GM13976 (cell line): Measurements from ENCODE around the gene ERCC6L2.

Experiments
- DNase-seq: peaks from one replicate; pipeline ENCODE4 v3.0.0; 2012; ENCODE audit warnings: low spot score
- in situ Hi-C: fragments of 300-500 bp; cut with MboI; formaldehyde crosslinking; loops from one replicate; pipeline ENCODE4 v1.12.0; 2022; ENCODE audit warnings: low sequenced_read_pairs, mixed read lengths, inconsistent platforms; ENCODE audit not compliant: unreplicated experiment
- TF ChIP-seq, protein P1 (sequence below): IDR thresholded peaks from 2 replicates; pipeline ENCODE4 v1.5.1; 2012; ENCODE audit warnings: borderline replicate concordance, mild to moderate bottlenecking; ENCODE audit not compliant: insufficient read depth; ENCODE audit errors: extremely low read depth, missing control alignments, control extremely low read depth

The ERCC6L2 gene

DNA sequence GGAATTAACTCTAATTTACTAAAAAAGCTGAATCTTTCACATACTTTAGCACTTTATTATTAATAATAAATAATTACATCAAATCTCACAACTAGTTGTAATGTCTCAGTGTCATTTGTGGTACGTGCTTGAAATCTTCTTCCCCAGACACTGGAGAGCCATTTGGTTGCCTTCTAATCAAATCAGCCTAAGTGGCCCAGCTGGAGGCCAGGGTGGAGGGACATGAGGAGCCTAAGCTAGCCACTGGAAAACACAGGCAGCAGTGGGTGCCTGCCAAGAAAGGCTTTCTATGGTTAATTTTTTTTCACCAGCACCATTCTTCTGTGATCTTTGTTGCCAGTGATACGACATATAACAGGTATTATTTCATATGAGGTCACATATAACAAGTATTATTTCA lies 117.0 kb downstream of the ERCC6L2 start:
- no peak for DNase-seq
- TF ChIP-seq, protein P1, sequence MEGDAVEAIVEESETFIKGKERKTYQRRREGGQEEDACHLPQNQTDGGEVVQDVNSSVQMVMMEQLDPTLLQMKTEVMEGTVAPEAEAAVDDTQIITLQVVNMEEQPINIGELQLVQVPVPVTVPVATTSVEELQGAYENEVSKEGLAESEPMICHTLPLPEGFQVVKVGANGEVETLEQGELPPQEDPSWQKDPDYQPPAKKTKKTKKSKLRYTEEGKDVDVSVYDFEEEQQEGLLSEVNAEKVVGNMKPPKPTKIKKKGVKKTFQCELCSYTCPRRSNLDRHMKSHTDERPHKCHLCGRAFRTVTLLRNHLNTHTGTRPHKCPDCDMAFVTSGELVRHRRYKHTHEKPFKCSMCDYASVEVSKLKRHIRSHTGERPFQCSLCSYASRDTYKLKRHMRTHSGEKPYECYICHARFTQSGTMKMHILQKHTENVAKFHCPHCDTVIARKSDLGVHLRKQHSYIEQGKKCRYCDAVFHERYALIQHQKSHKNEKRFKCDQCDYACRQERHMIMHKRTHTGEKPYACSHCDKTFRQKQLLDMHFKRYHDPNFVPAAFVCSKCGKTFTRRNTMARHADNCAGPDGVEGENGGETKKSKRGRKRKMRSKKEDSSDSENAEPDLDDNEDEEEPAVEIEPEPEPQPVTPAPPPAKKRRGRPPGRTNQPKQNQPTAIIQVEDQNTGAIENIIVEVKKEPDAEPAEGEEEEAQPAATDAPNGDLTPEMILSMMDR, result no peak
- in situ Hi-C loops, result no loop called here

DNA sequence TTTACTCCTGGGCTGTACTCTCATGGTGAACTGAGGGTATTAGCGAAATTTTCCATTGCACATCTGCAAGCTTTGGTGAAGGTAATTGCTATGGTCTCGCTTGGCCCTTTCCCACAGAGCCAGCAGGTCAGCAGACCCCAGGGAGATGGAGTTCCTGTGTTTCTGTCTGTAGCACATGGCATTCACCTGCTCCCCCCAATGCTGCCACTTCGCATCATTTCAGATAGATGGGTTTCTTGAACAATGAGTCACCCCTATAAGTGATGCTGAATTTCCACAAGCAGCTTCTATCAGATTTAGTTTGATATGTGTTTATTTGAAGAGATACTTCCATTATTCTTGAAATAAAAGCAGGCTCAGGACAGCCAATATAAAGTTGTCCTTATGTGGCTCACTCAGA lies 117.8 kb downstream of the ERCC6L2 start:
- no peak for DNase-seq
- TF ChIP-seq, protein P1, result no peak
- in situ Hi-C loops, result no loop called here

DNA sequence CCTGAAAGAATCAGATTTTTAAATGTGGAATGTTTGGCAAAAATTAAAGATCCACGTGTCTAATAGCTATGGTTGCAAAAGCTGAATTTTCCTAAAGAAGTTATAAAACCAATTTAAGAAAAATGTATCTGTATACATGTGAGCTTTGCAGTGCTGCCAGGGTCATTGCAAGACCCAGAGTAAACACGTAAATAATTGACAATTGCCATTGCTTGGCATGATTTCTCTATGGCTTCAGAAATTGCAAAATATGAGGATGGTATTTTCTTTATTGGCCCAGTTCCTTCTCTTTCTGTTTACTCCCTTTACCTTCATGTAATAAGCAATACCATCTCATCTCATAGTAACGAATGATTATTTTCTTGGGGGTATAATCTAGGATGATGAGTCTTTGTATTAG lies 123.9 kb downstream of the ERCC6L2 start:
- TF ChIP-seq, protein P1, result no peak
- DNase-seq, result no peak
- in situ Hi-C loops, result no loop called here

DNA sequence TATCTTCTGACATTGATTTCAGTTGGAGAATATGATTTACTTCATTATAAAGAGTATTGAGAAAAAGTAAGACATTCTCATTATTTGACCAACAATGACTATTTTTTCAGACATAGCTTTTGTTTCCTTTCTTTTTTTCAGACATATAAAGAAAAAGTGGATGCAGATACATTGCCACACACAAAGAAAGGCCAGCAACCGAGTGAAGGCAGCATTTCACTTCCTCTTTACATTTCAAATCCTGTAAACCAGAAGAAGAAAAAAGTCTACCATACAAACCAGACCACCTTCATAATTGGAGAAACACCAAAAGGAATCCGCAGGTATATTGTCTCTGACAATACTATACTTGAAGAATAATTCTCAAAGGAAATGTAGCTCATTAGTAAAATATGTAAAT lies 128.9 kb downstream of the ERCC6L2 start:
- in situ Hi-C loops, result no loop called here
- TF ChIP-seq, protein P1, result no peak
- no peak for DNase-seq

DNA sequence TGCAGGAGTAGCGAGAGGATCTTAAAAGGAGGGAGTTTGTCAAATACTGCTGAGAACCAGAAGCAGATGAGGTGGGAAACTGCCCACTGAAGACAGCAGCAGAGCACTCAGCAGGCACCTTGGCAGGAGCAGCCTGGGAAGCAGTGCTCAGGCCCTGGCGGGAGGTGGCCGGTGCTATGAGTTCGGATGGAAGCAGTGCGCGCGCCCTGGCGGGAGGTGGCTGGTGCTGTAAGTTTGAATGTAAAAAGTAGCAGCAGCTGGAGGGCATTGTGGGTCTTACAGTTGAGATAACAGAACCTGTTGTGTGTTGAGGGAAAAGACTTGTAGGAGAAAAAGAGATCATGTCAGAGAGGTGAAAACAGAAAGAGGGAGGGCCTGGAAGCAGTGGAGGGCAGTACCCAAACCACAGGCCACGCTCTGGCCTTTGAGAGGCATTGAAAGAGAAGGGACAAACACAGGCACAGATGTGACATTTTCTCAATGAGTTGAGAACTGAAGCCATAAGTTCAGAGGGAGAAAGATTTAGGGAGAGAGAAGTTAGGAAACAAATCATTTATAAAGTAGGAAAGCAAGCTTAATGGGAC lies 130.9 kb downstream of the ERCC6L2 start:
- TF ChIP-seq, protein P1, result no peak
- DNase-seq, result no peak
- in situ Hi-C loops, result no loop called here

DNA sequence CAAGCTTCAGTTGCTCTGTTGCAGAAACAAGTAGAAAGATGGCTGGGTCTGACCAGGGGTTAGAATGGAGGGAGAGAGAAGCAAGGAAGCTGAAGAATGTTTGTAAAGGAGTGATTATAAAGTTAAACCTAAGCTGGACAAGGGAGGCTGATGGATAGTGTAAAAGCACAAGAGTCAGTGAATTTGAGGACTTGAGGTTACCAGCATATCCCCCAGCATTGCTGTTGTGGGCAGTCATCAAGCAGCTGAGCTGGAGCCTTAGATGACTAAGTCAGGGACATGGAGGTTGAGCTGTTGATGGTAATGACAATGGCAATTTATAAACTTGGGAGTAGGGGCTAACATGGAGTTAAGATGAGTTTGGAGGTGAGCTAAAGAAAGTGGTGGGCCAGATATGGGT lies 131.5 kb downstream of the ERCC6L2 start:
- in situ Hi-C loops, result no loop called here
- DNase-seq, result no peak
- TF ChIP-seq, protein P1, result no peak
